CMK (cell line): Measurements from ENCODE around the gene PNMT.
"Not testable (repeated sequence)": the region's sequence is repeated elsewhere in the genome, so short reads cannot be mapped to it uniquely, and the experiment has no call there.

ENCODE experiments used
- DNase-seq: peaks from one replicate; pipeline ENCODE4 v3.0.0-alpha.2; 2010; ENCODE audit warnings: low read depth

Gene PNMT

GRCh38 chr17:39709319-39709997 is 41.2 kb downstream of the PNMT start:
- DNase-seq = no peak

DNA sequence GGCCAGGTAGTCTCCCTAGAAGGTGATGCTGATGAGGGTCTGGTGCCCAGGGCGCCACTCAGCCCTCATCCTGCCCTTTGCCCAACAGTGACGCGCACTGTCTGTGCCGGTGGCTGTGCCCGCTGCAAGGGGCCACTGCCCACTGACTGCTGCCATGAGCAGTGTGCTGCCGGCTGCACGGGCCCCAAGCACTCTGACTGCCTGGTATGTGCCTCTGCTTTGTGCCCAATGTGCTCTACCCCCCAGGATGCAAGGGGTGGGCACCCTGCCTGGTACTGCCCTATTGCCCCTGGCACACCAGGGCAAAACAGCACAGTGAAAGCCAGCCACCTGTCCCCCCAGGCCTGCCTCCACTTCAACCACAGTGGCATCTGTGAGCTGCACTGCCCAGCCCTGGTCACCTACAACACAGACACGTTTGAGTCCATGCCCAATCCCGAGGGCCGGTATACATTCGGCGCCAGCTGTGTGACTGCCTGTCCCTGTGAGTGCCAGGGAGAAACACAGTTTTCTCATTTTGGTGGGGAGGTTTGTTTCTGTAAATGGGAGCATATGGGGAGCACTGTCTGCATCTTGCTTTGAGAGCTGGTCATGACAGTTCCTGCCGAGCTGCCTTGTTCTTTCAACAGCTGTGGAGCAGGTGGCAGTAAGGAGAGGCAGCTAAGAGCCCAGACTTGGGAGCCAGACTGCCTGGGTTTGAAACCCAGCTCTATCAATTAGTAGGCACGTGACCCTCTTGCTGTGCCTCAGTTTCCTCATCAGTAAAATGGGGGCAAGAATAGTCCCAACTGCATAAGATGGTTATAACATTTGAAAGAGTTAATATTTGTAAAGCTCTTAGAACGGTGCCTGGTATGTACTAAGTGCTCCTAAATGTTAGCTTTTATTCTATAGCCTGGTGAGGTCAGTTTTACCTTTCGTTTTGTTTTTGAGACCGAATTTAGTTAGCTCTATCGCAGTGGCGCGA is 42.0 kb downstream of the PNMT start:
- no peak for DNase-seq

DNA sequence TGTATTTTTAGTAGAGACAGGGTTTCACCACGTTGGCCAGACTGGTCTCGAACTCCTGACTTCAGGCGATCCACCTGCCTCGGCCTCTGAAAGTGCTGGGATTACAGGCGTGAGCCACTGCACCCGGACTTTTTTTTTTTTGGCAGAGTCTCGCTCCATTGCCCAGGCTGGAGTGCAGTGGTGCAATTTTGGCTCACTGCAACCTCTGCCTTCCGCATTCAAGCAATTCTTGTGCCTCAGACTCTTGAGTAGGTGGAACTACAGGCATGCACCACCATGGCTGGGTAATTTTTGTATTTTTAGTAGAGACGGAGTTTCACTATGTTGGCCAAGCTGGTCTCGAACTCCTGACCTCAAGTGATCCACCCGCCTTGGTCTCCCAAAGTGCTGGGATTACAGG is 42.8 kb downstream of the PNMT start:
- not testable (repeated sequence) for DNase-seq

GRCh38 chr17:39711851-39712250 is 43.6 kb downstream of the PNMT start:
- no peak for DNase-seq

DNA sequence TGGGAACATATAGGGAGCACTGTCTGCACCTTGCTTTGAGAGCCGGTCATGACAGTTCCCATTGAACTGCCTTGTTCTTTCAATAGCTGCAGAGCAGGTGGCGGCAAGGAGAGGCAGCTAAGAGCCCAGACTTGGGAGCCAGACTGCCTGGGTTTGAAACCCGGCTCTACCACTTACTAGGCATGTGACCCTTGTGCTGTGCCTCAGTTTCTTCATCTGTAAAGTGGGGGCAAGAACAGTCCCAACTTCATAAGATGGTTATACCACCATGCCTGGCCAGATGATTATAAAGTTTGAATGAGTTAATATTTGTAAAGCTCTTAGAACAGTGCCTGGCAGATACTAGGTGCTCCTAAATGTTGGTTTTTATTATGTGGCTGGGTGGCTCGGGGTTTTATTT is 46.0 kb downstream of the PNMT start:
- no peak for DNase-seq

DNA sequence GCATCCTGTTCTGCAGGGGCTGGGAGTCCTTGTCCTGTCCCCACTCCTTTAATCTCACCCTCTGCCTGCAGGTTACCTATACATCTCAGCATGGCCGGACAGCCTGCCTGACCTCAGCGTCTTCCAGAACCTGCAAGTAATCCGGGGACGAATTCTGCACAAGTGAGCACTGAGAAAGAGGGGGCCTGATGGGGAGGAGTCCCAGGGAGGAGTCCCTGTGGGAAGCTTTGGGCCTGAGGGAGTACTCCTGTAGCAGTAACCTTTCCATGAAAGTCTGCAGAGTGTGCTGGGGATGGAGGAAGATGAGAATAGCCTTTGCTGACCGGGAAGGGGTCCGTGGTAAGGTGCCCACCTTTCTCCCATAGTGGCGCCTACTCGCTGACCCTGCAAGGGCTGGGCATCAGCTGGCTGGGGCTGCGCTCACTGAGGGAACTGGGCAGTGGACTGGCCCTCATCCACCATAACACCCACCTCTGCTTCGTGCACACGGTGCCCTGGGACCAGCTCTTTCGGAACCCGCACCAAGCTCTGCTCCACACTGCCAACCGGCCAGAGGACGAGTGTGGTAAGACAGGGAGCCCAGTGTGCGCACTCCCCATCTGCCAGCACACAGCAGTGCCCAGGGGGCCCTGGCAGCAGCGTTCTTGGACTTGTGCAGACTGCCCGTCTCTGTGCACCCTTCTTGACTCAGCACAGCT is 47.3 kb downstream of the PNMT start:
- DNase-seq = no peak

DNA sequence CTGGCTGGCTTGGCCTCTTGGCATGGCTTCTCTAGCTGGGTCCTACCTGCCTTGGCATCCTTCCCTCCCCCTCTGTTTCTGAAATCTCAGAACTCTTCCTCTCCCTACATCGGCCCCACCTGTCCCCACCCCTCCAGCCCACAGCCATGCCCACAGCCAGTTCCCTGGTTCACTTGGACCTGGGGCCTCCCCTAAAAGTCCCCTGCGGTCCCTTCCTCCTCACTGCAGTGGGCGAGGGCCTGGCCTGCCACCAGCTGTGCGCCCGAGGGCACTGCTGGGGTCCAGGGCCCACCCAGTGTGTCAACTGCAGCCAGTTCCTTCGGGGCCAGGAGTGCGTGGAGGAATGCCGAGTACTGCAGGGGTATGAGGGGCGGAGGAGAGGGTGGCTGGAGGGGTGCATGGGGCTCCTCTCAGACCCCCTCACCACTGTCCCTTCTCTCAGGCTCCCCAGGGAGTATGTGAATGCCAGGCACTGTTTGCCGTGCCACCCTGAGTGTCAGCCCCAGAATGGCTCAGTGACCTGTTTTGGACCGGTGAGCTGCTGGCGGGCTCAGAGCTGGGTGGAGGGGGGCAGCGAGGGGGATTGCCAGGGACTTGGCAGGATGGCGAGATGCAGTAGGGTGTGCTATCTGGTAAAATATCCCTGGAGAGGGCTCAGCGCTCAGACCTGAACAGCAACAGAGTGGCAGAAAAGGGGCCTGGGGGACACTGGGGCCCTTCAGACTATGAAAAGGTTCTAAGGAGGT is 48.0 kb downstream of the PNMT start:
- no peak for DNase-seq

DNA sequence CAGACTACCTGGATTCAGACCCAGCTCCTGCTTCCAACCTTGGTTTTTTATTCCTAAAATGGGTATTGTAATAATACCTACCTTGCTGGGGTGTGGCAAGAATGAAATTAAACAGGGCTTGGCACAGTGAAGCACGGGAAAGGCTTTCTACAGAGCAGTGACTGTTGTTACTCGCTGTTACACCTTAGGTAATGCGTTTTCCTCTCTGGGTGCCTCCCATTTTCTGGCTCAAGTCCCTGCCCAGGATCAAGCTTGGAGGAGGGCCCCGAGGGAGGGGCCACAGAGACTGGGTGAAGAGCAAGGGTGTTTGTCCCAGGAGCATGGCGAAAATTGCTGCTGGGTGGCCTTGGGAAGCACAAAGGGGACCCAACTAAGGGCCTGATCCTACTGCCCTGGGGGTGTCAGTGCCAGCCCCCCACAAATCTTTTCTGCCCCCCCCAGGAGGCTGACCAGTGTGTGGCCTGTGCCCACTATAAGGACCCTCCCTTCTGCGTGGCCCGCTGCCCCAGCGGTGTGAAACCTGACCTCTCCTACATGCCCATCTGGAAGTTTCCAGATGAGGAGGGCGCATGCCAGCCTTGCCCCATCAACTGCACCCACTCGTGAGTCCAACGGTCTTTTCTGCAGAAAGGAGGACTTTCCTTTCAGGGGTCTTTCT is 48.8 kb downstream of the PNMT start:
- DNase-seq = no peak

GRCh38 chr17:39717660-39718059 is 49.4 kb downstream of the PNMT start:
- no peak for DNase-seq

DNA sequence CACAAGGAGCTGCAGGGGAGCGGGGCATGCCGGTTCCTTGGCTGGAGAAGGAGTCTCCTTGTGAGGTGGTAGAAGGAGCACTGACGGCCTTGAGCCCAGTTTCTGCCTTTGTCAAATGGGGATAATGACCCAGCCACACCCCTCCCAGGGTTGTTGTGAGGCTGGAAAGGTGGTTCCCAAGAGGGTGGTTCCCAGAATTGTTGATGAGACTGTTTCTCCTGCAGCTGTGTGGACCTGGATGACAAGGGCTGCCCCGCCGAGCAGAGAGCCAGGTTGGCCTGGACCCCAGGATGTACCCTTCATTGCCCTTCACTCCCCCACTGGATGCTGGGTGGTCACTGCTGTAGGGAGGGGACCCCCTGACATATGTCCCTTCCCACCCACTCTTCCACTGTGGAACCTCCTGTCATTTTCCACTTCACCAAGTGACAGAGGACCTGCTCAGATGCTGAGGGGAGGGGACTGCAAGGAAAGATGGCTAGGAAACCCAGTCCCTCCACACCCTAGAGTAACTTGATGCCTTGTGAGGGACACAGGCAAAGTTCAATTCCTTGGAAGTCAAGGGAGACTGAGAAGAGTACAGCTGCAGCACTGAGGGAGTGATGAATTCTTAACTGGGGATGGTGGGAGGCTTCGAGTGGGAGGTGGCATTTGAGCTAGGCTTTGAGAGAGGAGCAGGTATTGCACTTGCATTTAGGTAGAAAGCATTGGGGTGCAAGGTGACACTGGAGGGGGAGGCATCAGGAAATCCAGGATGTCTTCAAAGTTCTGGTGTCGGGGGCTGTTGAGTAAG is 51.5 kb downstream of the PNMT start:
- no peak for DNase-seq
